ENCODE data around the gene CDH5. TPM values are rescaled to one million over a fixed set of nuclear protein-coding genes. Genes with fewer than 3 reads are reported as not detected.

The CDH5 gene, protein sequence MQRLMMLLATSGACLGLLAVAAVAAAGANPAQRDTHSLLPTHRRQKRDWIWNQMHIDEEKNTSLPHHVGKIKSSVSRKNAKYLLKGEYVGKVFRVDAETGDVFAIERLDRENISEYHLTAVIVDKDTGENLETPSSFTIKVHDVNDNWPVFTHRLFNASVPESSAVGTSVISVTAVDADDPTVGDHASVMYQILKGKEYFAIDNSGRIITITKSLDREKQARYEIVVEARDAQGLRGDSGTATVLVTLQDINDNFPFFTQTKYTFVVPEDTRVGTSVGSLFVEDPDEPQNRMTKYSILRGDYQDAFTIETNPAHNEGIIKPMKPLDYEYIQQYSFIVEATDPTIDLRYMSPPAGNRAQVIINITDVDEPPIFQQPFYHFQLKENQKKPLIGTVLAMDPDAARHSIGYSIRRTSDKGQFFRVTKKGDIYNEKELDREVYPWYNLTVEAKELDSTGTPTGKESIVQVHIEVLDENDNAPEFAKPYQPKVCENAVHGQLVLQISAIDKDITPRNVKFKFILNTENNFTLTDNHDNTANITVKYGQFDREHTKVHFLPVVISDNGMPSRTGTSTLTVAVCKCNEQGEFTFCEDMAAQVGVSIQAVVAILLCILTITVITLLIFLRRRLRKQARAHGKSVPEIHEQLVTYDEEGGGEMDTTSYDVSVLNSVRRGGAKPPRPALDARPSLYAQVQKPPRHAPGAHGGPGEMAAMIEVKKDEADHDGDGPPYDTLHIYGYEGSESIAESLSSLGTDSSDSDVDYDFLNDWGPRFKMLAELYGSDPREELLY
- polyA plus RNA-seq, result 0.76 TPM in 1 of 2 replicates, not detected in the other

DNA sequence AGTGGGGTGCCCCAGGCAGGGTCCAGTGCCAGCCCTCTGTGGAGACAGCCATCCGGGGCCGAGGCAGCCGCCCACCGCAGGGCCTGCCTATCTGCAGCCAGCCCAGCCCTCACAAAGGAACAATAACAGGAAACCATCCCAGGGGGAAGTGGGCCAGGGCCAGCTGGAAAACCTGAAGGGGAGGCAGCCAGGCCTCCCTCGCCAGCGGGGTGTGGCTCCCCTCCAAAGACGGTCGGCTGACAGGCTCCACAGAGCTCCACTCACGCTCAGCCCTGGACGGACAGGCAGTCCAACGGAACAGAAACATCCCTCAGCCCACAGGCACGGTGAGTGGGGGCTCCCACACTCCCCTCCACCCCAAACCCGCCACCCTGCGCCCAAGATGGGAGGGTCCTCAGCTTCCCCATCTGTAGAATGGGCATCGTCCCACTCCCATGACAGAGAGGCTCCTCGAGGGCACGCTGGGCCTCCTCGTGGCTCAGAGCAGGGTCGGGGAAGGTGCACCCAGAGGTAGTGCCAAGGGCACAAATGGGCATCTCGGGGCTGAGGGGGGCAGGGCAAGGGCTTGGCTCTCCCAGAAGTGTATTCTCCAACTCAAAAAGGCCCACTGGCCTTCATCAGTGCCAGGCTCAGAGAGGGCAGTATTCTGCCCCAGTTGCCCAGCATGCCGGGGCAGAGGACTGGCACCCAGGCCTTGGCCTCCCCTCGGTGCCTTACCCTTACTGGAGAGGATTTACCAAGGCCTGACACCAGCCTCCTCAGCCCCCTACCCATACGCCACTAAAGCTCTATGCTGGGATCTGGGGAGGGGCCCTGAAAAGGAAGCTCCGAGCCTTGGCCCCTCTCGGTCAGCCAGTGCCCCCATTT, at the start of gene CDH5:
TSS of gene CDH5 (plus strand) at position 259 of the 867 bp plus-strand sequence. CDS start 12,647 bp downstream, outside the sequence.

DNA sequence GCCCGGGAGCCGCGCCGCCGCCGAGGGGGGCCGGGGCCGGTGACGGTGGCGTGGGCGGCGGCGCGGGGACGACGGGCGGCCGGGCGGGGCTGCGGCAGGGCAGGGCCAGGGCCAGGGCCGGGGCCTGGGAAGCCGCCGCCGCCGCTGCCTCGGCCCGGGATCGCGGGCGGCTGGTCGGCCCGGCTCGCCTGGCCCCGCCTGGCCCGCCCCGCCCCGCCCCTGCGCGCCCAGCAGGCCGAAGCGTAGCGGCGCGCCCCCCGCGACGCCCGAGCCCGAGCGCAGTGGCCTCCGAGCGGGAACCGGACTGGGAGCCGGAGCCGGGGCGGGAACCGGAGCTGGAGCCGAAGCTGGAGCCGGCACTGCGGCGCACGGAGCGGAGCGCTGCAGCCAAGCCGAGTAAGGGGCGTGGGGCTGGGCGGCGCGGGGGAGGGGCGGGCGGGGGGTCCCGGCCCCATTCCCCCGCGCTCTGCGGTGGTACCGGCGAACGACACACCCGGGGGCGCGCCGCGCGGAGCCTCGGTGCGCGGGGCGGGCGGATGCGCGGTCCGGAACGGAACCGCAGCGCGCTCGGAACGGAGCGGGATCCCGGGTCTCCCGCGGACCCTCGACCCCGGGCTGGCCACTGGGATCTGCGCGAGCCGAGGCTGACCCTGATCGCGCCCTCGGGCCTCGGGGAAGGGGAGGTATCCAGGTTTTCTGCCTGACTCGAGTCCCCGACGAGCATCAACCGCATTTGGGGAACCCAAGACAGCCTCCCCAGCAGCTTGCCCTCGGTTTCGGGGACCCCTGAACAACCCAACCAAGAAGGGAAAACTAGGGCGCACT, 60.8 kb downstream of the CDH5 start, which contains the start of gene BEAN1:
TSS of gene BEAN1 (plus strand) at position 260 of the 825 bp plus-strand sequence. CDS start 10,382 bp downstream, outside the sequence.

Other genes with a start within 250 kb of the CDH5 start
- gene BEAN1, start 60.6 kb downstream of the CDH5 start, polyA plus RNA-seq, result not detected in 2 replicates
- 32.4 and 41.7 TPM in 2 replicates for gene TK2, start 183.4 kb downstream of the CDH5 start, polyA plus RNA-seq
- 92.4 and 93.7 TPM in 2 replicates for gene CKLF, start 185.9 kb downstream of the CDH5 start, polyA plus RNA-seq
- not detected in 2 replicates for gene CMTM1, start 199.7 kb downstream of the CDH5 start, polyA plus RNA-seq
- not detected in 2 replicates for gene CMTM2, start 212.8 kb downstream of the CDH5 start, polyA plus RNA-seq
- gene CMTM3, start 238.0 kb downstream of the CDH5 start, polyA plus RNA-seq, result 0.87 TPM in 1 of 2 replicates, not detected in the other